CD14-positive monocyte (primary cell): ENCODE data around the gene IL10RB. TPM values are rescaled to one million over a fixed set of nuclear protein-coding genes. Genes with fewer than 3 reads are reported as not detected.
"Not testable (repeated sequence)": the region's sequence is repeated elsewhere in the genome, so short reads cannot be mapped to it uniquely, and the experiment has no call there.

ENCODE experiments used
- DNase-seq, 3 donors: peaks; one replicate each; pipeline ENCODE4 v3.0.0-alpha.2; 2011 to 2022
- H2AFZ ChIP-seq: 2 replicates; pipeline ENCODE4 v1.6.0; 2012; ENCODE audit warnings: mild to moderate bottlenecking, low read depth, low read length, inconsistent platforms; ENCODE audit not compliant: insufficient read depth, poor library complexity, severe bottlenecking
- H3K27ac ChIP-seq, 2 donors: 1 replicate in 1 of 2; 2 replicates in 1 of 2; pipeline ENCODE4 v1.5.1; 2012 to 2013; ENCODE audit warnings: low read length in 2 of 2, control low read depth in 1 of 2, inconsistent platforms in 1 of 2, low read depth in 1 of 2, mild to moderate bottlenecking in 1 of 2
- H3K27me3 ChIP-seq, 2 donors: one replicate each; pipeline versions ENCODE4 v1.6.0 to v1.6.1; 2011 to 2013; ENCODE audit warnings: low read length in 2 of 2; ENCODE audit not compliant: control insufficient read depth in 2 of 2, insufficient read depth in 2 of 2
- H3K36me3 ChIP-seq, 2 donors: replicated peaks in 1 of 2; 1 replicate in 1 of 2; 2 replicates in 1 of 2; pipeline versions ENCODE4 v1.5.1 to v1.6.1; 2012 to 2013; ENCODE audit warnings: low read length in 2 of 2, control low read depth in 1 of 2, inconsistent platforms in 1 of 2, mild to moderate bottlenecking in 1 of 2; ENCODE audit not compliant: insufficient read depth in 2 of 2, control insufficient read depth in 1 of 2
- H3K4me1 ChIP-seq, 2 donors: 1 replicate in 1 of 2; 2 replicates in 1 of 2; pipeline versions ENCODE4 v1.5.1 to v1.6.1; 2012 to 2013; ENCODE audit warnings: low read length in 2 of 2, control low read depth in 1 of 2, inconsistent platforms in 1 of 2, mild to moderate bottlenecking in 1 of 2, moderate library complexity in 1 of 2; ENCODE audit not compliant: insufficient read depth in 2 of 2, control insufficient read depth in 1 of 2
- H3K4me2 ChIP-seq: replicated peaks from 2 replicates; pipeline ENCODE3; 2012; ENCODE audit warnings: low read length, moderate library complexity, mild to moderate bottlenecking; ENCODE audit not compliant: poor library complexity, severe bottlenecking; ENCODE audit errors: extremely low read depth
- H3K4me3 ChIP-seq, 3 experiments: fragments of 200-600 bp in 1 of 3; sonication (generic) in 1 of 3; replicated peaks in 1 of 3; 1 replicate in 2 of 3; 2 replicates in 1 of 3; pipeline ENCODE4 v1.5.1; 2011 to 2013; ENCODE audit warnings: low read length in 3 of 3, mild to moderate bottlenecking in 3 of 3, control low read depth in 2 of 3, low read depth in 2 of 3, inconsistent platforms in 1 of 3, moderate library complexity in 1 of 3
- H3K79me2 ChIP-seq: 2 replicates; pipeline ENCODE4 v1.6.0; 2012; ENCODE audit warnings: mild to moderate bottlenecking, control low read depth, inconsistent platforms, low read length, moderate library complexity; ENCODE audit not compliant: insufficient read depth
- H3K9ac ChIP-seq: 2 replicates; pipeline ENCODE4 v1.6.0; 2017; ENCODE audit warnings: low read length, mild to moderate bottlenecking; ENCODE audit not compliant: insufficient read depth, poor library complexity, severe bottlenecking
- H3K9me3 ChIP-seq, 2 donors: replicated peaks in 1 of 2; 1 replicate in 1 of 2; 2 replicates in 1 of 2; pipeline versions ENCODE4 v1.5.1 to v1.6.1; 2012 to 2013; ENCODE audit warnings: low read length in 2 of 2, control low read depth in 1 of 2; ENCODE audit not compliant: control insufficient read depth in 1 of 2, insufficient read depth in 1 of 2
- H4K20me1 ChIP-seq: 2 replicates; pipeline ENCODE4 v1.6.0; 2012; ENCODE audit warnings: mild to moderate bottlenecking, low read length, control low read depth, moderate library complexity; ENCODE audit not compliant: insufficient read depth
- H3K27ac Mint-ChIP-seq, 7 donors: one replicate each; pipeline ENCODE4 v1.8.0; 2020; ENCODE audit warnings: mild to moderate bottlenecking in 7 of 7, mixed read lengths in 7 of 7, moderate library complexity in 6 of 7, inconsistent platforms in 2 of 7
- H3K27me3 Mint-ChIP-seq, 3 donors: one replicate each; pipeline ENCODE4 v1.8.0; 2021 to 2022; ENCODE audit warnings: low read depth in 3 of 3, mild to moderate bottlenecking in 3 of 3, mixed read lengths in 3 of 3, moderate library complexity in 3 of 3, inconsistent platforms in 1 of 3
- H3K36me3 Mint-ChIP-seq, 2 donors: one replicate each; pipeline ENCODE4 v1.8.0; 2020; ENCODE audit warnings: mixed read lengths in 2 of 2, inconsistent platforms in 1 of 2, mild to moderate bottlenecking in 1 of 2
- H3K4me1 Mint-ChIP-seq: one replicate; pipeline ENCODE4 v1.8.0; 2020; ENCODE audit warnings: mild to moderate bottlenecking, mixed read lengths
- H3K4me3 Mint-ChIP-seq, 2 donors: one replicate each; pipeline ENCODE4 v1.8.0; 2020; ENCODE audit warnings: mild to moderate bottlenecking in 2 of 2, mixed read lengths in 2 of 2, moderate library complexity in 1 of 2
- H3K9me3 Mint-ChIP-seq, 7 donors: one replicate each; pipeline ENCODE4 v1.8.0; 2020 to 2022; ENCODE audit warnings: mixed read lengths in 7 of 7, mild to moderate bottlenecking in 6 of 7, moderate library complexity in 6 of 7, inconsistent platforms in 2 of 7
- WGBS: methylation state at CpG from one replicate; pipeline ENCODE4 v1.1.5; 2013; ENCODE audit warnings: missing lambda C conversion rate; ENCODE audit not compliant: insufficient coverage; 5-methylcytosine and 5-hydroxymethylcytosine counted together
- intact Hi-C, 2 donors: fragments of 100-400 bp; cut with micrococcal nuclease; formaldehyde crosslinking; loops; one replicate each; pipeline versions ENCODE4 v1.15.0 to v1.15.1; 2023
- polyA plus RNA-seq, 3 donors: library from polyadenylated mRNA; depleted of rRNA in 1 of 3; unstranded in 2 of 3; stranded (reverse) in 1 of 3; fragments of 300-500 nt in 2 of 3; fragments of >200 nt in 1 of 3; fragmentation: Illumina TruSeq in 2 of 3; gene quantifications; 1 replicate in 2 of 3; 2 replicates in 1 of 3; pipeline ENCODE4 v1.2.3, GENCODE V29; 2012 to 2021
- TF ChIP-seq, protein P1 (sequence below): fragments of 200-600 bp; IDR thresholded peaks from one replicate; pipeline ENCODE4 v1.8.0; 2022; ENCODE audit warnings: antibody characterized with exemption, mild to moderate bottlenecking

Gene IL10RB
- polyA plus RNA-seq, 3 donors, result 79.0 to 225 (median 212) TPM

DNA sequence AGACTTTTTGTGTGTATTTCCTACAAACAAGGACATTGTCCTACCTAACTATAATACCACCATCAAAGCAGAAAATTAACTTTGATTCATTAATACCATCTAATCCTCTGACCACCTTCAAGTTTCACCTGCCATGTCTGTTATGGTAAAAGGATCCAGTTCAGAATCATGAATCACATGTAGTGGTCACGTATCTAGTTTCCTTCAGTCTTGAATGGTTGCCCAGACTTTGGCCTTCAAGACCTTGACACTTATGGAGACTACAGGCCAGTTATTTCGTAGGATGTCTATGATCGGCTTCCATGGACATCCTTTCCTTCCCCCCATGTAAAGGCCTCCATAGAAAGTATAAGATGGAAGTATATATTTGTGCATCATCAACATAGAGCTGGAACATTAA, 46.9 kb upstream of the IL10RB start:
- no peak overlapping the region for H3K4me3 Mint-ChIP-seq
- peaks cover 46% of the 10 kb centered on the region for H3K4me1 Mint-ChIP-seq
- no CpG with 5 or more reads among the region's 3 CpGs for WGBS
- H3K4me3 ChIP-seq, result no peak overlapping the region
- peaks cover 0 to 1% (median 0%) of the 10 kb centered on the region in 3 donors for H3K27me3 Mint-ChIP-seq
- H3K36me3 ChIP-seq, result no peaks in the 10 kb centered on the region
- intact Hi-C loops, result no loop called here
- no peaks in the 10 kb centered on the region for H3K27me3 ChIP-seq
- no peaks in the 10 kb centered on the region for H3K9me3 ChIP-seq
- no peak overlapping the region for H2AFZ ChIP-seq
- H3K9me3 Mint-ChIP-seq, result peaks cover 0 to 11% (median 3%) of the 10 kb centered on the region in 7 donors
- TF ChIP-seq, protein P1, sequence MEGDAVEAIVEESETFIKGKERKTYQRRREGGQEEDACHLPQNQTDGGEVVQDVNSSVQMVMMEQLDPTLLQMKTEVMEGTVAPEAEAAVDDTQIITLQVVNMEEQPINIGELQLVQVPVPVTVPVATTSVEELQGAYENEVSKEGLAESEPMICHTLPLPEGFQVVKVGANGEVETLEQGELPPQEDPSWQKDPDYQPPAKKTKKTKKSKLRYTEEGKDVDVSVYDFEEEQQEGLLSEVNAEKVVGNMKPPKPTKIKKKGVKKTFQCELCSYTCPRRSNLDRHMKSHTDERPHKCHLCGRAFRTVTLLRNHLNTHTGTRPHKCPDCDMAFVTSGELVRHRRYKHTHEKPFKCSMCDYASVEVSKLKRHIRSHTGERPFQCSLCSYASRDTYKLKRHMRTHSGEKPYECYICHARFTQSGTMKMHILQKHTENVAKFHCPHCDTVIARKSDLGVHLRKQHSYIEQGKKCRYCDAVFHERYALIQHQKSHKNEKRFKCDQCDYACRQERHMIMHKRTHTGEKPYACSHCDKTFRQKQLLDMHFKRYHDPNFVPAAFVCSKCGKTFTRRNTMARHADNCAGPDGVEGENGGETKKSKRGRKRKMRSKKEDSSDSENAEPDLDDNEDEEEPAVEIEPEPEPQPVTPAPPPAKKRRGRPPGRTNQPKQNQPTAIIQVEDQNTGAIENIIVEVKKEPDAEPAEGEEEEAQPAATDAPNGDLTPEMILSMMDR, result no peak
- H3K27ac Mint-ChIP-seq, result peak overlapping the region in 2 of 7 donors; percentile 12 to 47
- H3K36me3 Mint-ChIP-seq, result peaks cover 0 to 11% of the 10 kb centered on the region in 2 donors
- no peak overlapping the region for H3K27ac ChIP-seq
- H4K20me1 ChIP-seq, result no peaks in the 10 kb centered on the region
- H3K4me1 ChIP-seq, result peaks cover 40% of the 10 kb centered on the region in 2 donors
- DNase-seq, result no peak
- no peaks in the 10 kb centered on the region for H3K79me2 ChIP-seq
- no peak overlapping the region for H3K4me2 ChIP-seq
- H3K9ac ChIP-seq, result no peak overlapping the region

DNA sequence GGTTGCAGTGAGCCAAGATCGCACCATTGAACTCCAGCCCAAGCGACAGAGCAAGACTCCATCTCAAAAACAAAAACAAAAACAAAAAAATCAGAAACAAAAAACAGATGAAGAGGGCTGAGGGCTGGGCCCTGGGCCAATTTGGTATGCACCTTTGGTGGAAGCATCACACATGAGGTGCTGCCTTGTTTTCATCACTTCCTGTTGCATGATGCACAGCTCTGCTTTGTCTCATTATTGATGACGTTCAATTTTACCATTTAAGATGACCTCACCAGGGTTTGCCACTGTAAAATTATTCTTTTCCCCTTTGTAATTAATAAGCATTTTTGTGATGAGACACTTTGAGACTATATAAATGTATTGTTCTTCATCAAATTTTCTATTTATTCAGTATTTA, 46.2 kb upstream of the IL10RB start:
- no peaks in the 10 kb centered on the region for H4K20me1 ChIP-seq
- H3K79me2 ChIP-seq, result no peaks in the 10 kb centered on the region
- H3K36me3 ChIP-seq, result no peaks in the 10 kb centered on the region
- no peak overlapping the region for H3K4me2 ChIP-seq
- no peaks in the 10 kb centered on the region for H3K27me3 ChIP-seq
- 100% methylated on average over 1 of the region's 3 CpGs for WGBS
- no peak overlapping the region for H3K4me3 ChIP-seq
- H3K9ac ChIP-seq, result no peak overlapping the region
- TF ChIP-seq, protein P1, result no peak
- peaks cover 0 to 11% (median 2%) of the 10 kb centered on the region in 7 donors for H3K9me3 Mint-ChIP-seq
- H3K27ac ChIP-seq, result no peak overlapping the region
- peaks cover 40% of the 10 kb centered on the region for H3K4me1 Mint-ChIP-seq
- no peak overlapping the region for H3K27ac Mint-ChIP-seq
- intact Hi-C loops, result no loop called here
- no peak overlapping the region for H2AFZ ChIP-seq
- H3K4me1 ChIP-seq, result peaks cover 34% of the 10 kb centered on the region in 2 donors
- DNase-seq, result peak in 1 of 3 donors; percentile 43
- H3K4me3 Mint-ChIP-seq, result no peak overlapping the region
- H3K9me3 ChIP-seq, result no peaks in the 10 kb centered on the region
- H3K27me3 Mint-ChIP-seq, result peaks cover 0 to 2% (median 1%) of the 10 kb centered on the region in 3 donors
- peaks cover 0 to 8% of the 10 kb centered on the region in 2 donors for H3K36me3 Mint-ChIP-seq

DNA sequence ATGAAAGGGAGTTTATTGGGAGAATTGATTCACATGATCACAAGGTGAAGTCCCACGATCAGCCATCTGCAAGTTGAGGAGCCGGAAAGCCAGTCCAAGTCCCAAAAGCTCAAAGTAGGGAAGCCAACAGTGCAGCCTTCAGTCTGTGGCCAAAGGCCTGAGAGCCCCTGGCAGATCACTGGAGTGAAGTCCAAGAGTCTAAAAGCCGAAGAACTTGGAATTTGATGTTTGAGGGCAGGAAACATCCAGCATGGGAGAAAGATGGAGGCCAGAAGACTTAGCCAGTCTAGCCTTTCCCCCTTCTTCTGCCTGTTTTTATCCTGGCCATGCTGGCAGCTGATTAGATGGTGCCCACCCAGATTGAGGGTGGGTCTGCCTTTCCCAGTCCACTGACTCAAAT, 40.8 kb upstream of the IL10RB start:
- H3K4me3 Mint-ChIP-seq, H3K9ac ChIP-seq, H3K79me2 ChIP-seq, H3K4me3 ChIP-seq, H3K27ac ChIP-seq, H3K27me3 Mint-ChIP-seq, H4K20me1 ChIP-seq, intact Hi-C loops, H3K36me3 Mint-ChIP-seq, H3K4me2 ChIP-seq, H3K36me3 ChIP-seq, H3K9me3 ChIP-seq, DNase-seq, H3K27me3 ChIP-seq, H2AFZ ChIP-seq: not testable (repeated sequence)
- Mint-ChIP-seq H3K27ac (peak overlapping the region in 1 of 7 donors; percentile 67), H3K9me3 (peaks cover 0 to 11% (median 0%) of the 10 kb centered on the region in 7 donors), H3K4me1 (peaks cover 17% of the 10 kb centered on the region)
- 95% methylated on average over 2 of the region's 3 CpGs for WGBS
- H3K4me1 ChIP-seq, result peaks cover 12 to 13% of the 10 kb centered on the region in 2 donors
